ENCODE data around the gene GABRB2.

GABRB2 gene

GRCh38 chr5:161391724-161392123 lies 154.8 kb downstream of the GABRB2 start:
- no peak for DNase-seq (ENCODE audit: low read depth in 2 of 2, low spot score in 1 of 2)

- no peak for DNase-seq (ENCODE audit: low read depth in 2 of 2, low spot score in 1 of 2)
Observed at GRCh38 chr5:161391016-161391415, 155.5 kb downstream of the GABRB2 start.

GRCh38 chr5:161387121-161387520 lies 159.4 kb downstream of the GABRB2 start:
- DNase-seq (ENCODE audit: low read depth in 2 of 2, low spot score in 1 of 2): no peak

GRCh38 chr5:161385027-161385426 lies 161.5 kb downstream of the GABRB2 start:
- no peak for DNase-seq (ENCODE audit: low read depth in 2 of 2, low spot score in 1 of 2)

- no peak for DNase-seq (ENCODE audit: low read depth in 2 of 2, low spot score in 1 of 2)
Observed at GRCh38 chr5:161382685-161383084, 163.8 kb downstream of the GABRB2 start.

- DNase-seq (ENCODE audit: low read depth in 2 of 2, low spot score in 1 of 2): no peak
Observed at GRCh38 chr5:161380486-161380885, 166.0 kb downstream of the GABRB2 start.

GRCh38 chr5:161378701-161379100 lies 167.8 kb downstream of the GABRB2 start:
- DNase-seq (ENCODE audit: low read depth in 2 of 2, low spot score in 1 of 2): no peak

- no peak for DNase-seq (ENCODE audit: low read depth in 2 of 2, low spot score in 1 of 2)
Observed at GRCh38 chr5:161376034-161376433, 170.5 kb downstream of the GABRB2 start.

GRCh38 chr5:161373345-161373707 lies 173.2 kb downstream of the GABRB2 start:
- DNase-seq (ENCODE audit: low read depth in 2 of 2, low spot score in 1 of 2): no peak

GRCh38 chr5:161372682-161373344 lies 173.7 kb downstream of the GABRB2 start:
- no peak for DNase-seq (ENCODE audit: low read depth in 2 of 2, low spot score in 1 of 2)

GRCh38 chr5:161369022-161369421 lies 177.5 kb downstream of the GABRB2 start:
- no peak for DNase-seq (ENCODE audit: low read depth in 2 of 2, low spot score in 1 of 2)

- no peak for DNase-seq (ENCODE audit: low read depth in 2 of 2, low spot score in 1 of 2)
Observed at GRCh38 chr5:161358446-161358845, 188.1 kb downstream of the GABRB2 start.

- no peak for DNase-seq (ENCODE audit: low read depth in 2 of 2, low spot score in 1 of 2)
Observed at GRCh38 chr5:161344234-161344633, 202.3 kb downstream of the GABRB2 start.

- no peak for DNase-seq (ENCODE audit: low read depth in 2 of 2, low spot score in 1 of 2)
Observed at GRCh38 chr5:161342886-161343285, 203.6 kb downstream of the GABRB2 start.

- no peak for DNase-seq (ENCODE audit: low read depth in 2 of 2, low spot score in 1 of 2)
Observed at GRCh38 chr5:161340012-161340411, 206.5 kb downstream of the GABRB2 start.

GRCh38 chr5:161333194-161333880 lies 213.2 kb downstream of the GABRB2 start:
- no peak for DNase-seq (ENCODE audit: low read depth in 2 of 2, low spot score in 1 of 2)

GRCh38 chr5:161332343-161332742 lies 214.2 kb downstream of the GABRB2 start:
- no peak for DNase-seq (ENCODE audit: low read depth in 2 of 2, low spot score in 1 of 2)

- no peak for DNase-seq (ENCODE audit: low read depth in 2 of 2, low spot score in 1 of 2)
Observed at GRCh38 chr5:161314033-161314432, 232.5 kb downstream of the GABRB2 start.

GRCh38 chr5:161312882-161313281 lies 233.6 kb downstream of the GABRB2 start:
- no peak for DNase-seq (ENCODE audit: low read depth in 2 of 2, low spot score in 1 of 2)

- no peak for DNase-seq (ENCODE audit: low read depth in 2 of 2, low spot score in 1 of 2)
Observed at GRCh38 chr5:161311965-161312364, 234.6 kb downstream of the GABRB2 start.

- DNase-seq (ENCODE audit: low read depth in 2 of 2, low spot score in 1 of 2): no peak
Observed at GRCh38 chr5:161311146-161311708, 235.3 kb downstream of the GABRB2 start.

- no peak for DNase-seq (ENCODE audit: low read depth in 2 of 2, low spot score in 1 of 2)
Observed at GRCh38 chr5:161306351-161306995, 240.1 kb downstream of the GABRB2 start.

Data from stimulated activated CD8-positive, alpha-beta memory T cell treated with anti-CD3 and anti-CD28 coated beads, Interleukin-4, amount 100 ng/mL, for 1 hour (primary cell).